CMK (cell line): ENCODE results near the gene EGFLAM.

Experiments
- DNase-seq: peaks from one replicate; pipeline ENCODE4 v3.0.0-alpha.2; 2010; ENCODE audit warnings: low read depth

Gene EGFLAM

GRCh38 chr5:38471709-38472108 is 213.3 kb downstream of the EGFLAM start:
- no peak for DNase-seq

GRCh38 chr5:38472541-38472940 is 214.2 kb downstream of the EGFLAM start:
- DNase-seq, result no peak

- DNase-seq, result no peak
Observed at GRCh38 chr5:38473008-38473407, 214.6 kb downstream of the EGFLAM start.

- no peak for DNase-seq
Observed at GRCh38 chr5:38478166-38478565, 219.8 kb downstream of the EGFLAM start.

DNA sequence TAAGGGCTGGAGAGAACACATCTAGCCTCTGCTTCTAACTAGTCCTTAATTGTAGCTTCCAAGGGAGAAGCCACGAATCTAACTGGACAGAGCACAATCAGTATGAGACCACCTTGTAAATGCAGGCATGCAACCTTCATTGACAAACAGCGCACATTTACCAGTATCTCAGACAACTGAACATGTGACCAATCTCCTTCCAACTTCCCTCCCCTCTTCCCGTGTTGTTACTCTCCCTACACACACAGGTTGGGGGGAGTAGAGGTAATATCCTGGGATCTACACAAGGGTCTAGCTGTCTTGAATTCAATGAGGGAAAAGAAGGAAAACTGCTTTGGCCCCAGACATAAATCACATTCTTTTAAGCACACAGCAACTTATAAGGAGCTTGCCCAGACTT is 220.5 kb downstream of the EGFLAM start:
- no peak for DNase-seq

GRCh38 chr5:38479315-38479904 is 221.1 kb downstream of the EGFLAM start:
- no peak for DNase-seq

GRCh38 chr5:38483805-38484398 is 225.5 kb downstream of the EGFLAM start:
- no peak for DNase-seq

DNA sequence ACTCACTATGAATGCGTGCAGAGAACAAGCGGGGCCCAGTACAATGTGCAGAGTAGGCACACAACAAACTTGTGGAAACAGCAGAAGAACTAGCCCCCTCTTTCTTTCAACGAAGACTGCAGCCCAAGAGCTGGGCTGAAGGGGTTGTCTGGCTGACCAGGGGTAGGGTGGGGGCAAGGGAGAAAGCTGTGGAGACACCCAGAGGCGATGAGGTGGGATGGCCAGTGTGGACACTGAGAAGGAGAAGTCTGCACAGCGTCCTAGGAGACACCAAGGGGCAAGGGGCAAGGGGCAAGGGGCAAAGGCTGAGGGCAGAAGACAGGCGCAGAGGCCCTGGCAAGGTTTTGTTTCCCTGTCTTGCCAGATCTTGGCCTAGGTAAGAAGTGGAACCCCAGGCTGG is 235.8 kb downstream of the EGFLAM start:
- DNase-seq, result no peak

DNA sequence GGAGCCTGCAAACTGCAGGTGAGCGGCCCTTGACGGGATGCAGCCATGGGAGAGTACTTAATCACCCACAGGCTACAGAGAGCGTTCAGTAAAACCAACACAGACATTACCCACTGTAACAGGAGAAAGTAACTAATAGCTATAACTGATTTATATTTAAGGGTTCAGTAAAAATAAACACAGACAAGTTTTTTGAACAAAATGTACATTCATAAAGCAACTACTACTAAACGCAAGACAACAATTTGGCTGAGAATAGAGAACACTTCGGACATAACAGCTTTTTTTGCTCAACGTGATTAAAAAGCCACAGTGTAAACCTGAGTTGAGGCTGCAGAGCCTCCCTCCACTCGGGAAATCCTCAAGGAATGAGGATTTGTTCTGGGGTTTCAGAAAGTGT is 236.4 kb downstream of the EGFLAM start:
- no peak for DNase-seq

DNA sequence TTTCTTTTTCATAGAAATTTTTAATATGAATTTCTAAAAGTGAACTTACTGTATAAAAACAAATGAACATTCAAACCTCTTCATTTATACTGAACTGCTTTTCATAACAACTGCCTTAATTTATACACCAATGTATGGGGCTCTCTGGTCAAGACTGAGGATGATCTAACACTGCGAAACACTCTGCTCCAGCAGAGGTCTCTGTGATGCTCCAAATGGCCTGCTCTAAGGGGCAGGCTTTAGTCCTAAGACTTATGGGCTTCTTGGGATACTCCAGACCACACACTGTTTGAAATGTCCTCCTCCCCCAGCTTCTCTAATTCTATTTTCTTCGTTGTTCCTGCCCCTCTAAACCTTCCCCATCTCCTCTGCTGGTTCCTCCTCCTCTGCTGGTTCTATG is 239.6 kb downstream of the EGFLAM start:
- no peak for DNase-seq

- DNase-seq, result no peak
Observed at GRCh38 chr5:38500573-38501260, 242.4 kb downstream of the EGFLAM start.

DNA sequence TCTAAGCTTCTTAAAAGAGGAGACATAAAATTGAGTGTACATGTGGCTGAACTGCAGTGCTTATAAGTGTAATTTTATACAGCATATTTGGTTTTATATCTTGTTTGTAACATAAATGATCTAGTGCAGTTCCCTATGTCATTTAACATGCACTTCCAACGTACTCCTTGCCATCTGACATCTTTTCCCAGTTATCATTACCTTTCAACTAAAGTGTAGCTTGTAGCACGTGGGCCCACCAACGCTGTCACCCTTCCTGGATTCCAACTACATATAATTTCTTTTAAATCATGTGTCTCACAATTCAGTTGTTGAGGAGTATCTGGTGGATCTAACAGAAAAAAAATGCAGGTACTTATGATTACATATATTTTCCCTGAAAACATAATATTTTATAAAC is 247.9 kb downstream of the EGFLAM start:
- no peak for DNase-seq

DNA sequence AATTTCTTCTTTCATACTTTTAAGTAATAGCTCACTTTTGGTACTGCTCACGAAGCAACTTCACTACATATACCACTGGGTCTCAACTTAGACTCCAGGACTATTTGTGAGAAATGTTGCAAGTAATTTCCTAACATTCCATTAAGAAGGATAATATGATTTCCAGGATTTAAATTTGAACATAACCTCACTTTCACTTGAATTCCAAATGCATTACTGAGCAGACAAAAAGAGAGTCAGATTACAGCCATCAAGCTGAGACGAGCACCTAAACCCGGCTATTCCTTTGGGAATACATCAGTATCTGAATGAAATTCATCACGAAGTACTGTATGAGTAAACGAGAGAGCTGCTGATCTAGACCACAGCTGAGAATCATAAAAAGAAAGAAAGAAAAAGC is 250.8 kb downstream of the EGFLAM start:
- no peak for DNase-seq
